ENCODE measurements around the gene HS3ST5. TPM values are rescaled to one million over a fixed set of nuclear protein-coding genes. Genes with fewer than 3 reads are reported as not detected.
"Not testable (repeated sequence)": the region's sequence is repeated elsewhere in the genome, so short reads cannot be mapped to it uniquely, and the experiment has no call there.

HS3ST5 gene
- total RNA-seq, 1 donor from 2014 or later, result not detected

GRCh38 chr6:114277220-114277619 is 65.6 kb downstream of the HS3ST5 start:
- no peak for DNase-seq (ENCODE audit: low read depth in 2 of 2)

GRCh38 chr6:114276783-114277182 is 66.0 kb downstream of the HS3ST5 start:
- DNase-seq (ENCODE audit: low read depth in 2 of 2), result peak in 1 of 2 donors; percentile 6

GRCh38 chr6:114274836-114275235 is 68.0 kb downstream of the HS3ST5 start:
- DNase-seq (ENCODE audit: low read depth in 2 of 2), result no peak

- no peak for DNase-seq (ENCODE audit: low read depth in 2 of 2)
These were observed 70.2 kb downstream of the HS3ST5 start for GRCh38 chr6:114272582-114272981.

GRCh38 chr6:114271405-114271804 is 71.4 kb downstream of the HS3ST5 start:
- no peak for DNase-seq (ENCODE audit: low read depth in 2 of 2)

- DNase-seq (ENCODE audit: low read depth in 2 of 2), result no peak
These were observed 74.9 kb downstream of the HS3ST5 start for GRCh38 chr6:114267897-114268296.

- no peak for DNase-seq (ENCODE audit: low read depth in 2 of 2)
These were observed 82.0 kb downstream of the HS3ST5 start for GRCh38 chr6:114260810-114261209.

GRCh38 chr6:114258376-114258775 is 84.4 kb downstream of the HS3ST5 start:
- DNase-seq (ENCODE audit: low read depth in 2 of 2), result no peak

- no peak for DNase-seq (ENCODE audit: low read depth in 2 of 2)
These were observed 89.4 kb downstream of the HS3ST5 start for GRCh38 chr6:114253431-114253830.

GRCh38 chr6:114249522-114249921 is 93.3 kb downstream of the HS3ST5 start:
- DNase-seq (ENCODE audit: low read depth in 2 of 2), result no peak

- DNase-seq (ENCODE audit: low read depth in 2 of 2), result no peak
These were observed 95.7 kb downstream of the HS3ST5 start for GRCh38 chr6:114247101-114247500.

GRCh38 chr6:114240796-114241195 is 102.0 kb downstream of the HS3ST5 start:
- DNase-seq (ENCODE audit: low read depth in 2 of 2), result no peak

GRCh38 chr6:114228675-114229074 is 114.1 kb downstream of the HS3ST5 start:
- DNase-seq (ENCODE audit: low read depth in 2 of 2), result no peak

GRCh38 chr6:114227944-114228468 is 114.8 kb downstream of the HS3ST5 start:
- DNase-seq (ENCODE audit: low read depth in 2 of 2), result no peak

GRCh38 chr6:114220241-114220640 is 122.6 kb downstream of the HS3ST5 start:
- no peak for DNase-seq (ENCODE audit: low read depth in 2 of 2)

GRCh38 chr6:114218437-114219340 is 124.1 kb downstream of the HS3ST5 start:
- DNase-seq (ENCODE audit: low read depth in 2 of 2), result no peak

- not testable (repeated sequence) for DNase-seq (ENCODE audit: low read depth in 2 of 2)
These were observed 124.8 kb downstream of the HS3ST5 start for GRCh38 chr6:114217996-114218395.

- DNase-seq (ENCODE audit: low read depth in 2 of 2), result no peak
These were observed 125.9 kb downstream of the HS3ST5 start for GRCh38 chr6:114216789-114217467.

GRCh38 chr6:114210467-114210866 is 132.4 kb downstream of the HS3ST5 start:
- DNase-seq (ENCODE audit: low read depth in 2 of 2), result no peak

GRCh38 chr6:114203460-114203859 is 139.4 kb downstream of the HS3ST5 start:
- no peak for DNase-seq (ENCODE audit: low read depth in 2 of 2)

GRCh38 chr6:114202389-114202788 is 140.4 kb downstream of the HS3ST5 start:
- no peak for DNase-seq (ENCODE audit: low read depth in 2 of 2)

GRCh38 chr6:114200891-114201290 is 141.9 kb downstream of the HS3ST5 start:
- no peak for DNase-seq (ENCODE audit: low read depth in 2 of 2)

Measured in dermis microvascular lymphatic vessel endothelial cell (primary cell).